ENCODE measurements around the gene KRT3. TPM values are rescaled to one million over a fixed set of nuclear protein-coding genes. Genes with fewer than 3 reads are reported as not detected.

Gene KRT3
- total RNA-seq, 2 experiments from 2014 or later, result not detected

- H3K36me3 Mint-ChIP-seq (ENCODE audit: low read depth), result no peaks in the 10 kb centered on the region
- H3K4me3 Mint-ChIP-seq, result no peak within 1 kb of the TSS
- CTCF ChIA-PET, result interaction anchor here (1.0 to 1.2 kb wide), 2 partner anchors 14 to 40 kb away, joined by 3 read pairs; no protein-coding TSS in a partner anchor
- peaks cover 41% of the 10 kb centered on the region for H3K4me1 Mint-ChIP-seq (ENCODE audit: low read depth)
- H3K27me3 Mint-ChIP-seq (ENCODE audit: low read depth), result no peaks in the 10 kb centered on the region
- H3K27ac Mint-ChIP-seq, result peak within 1 kb of the TSS; percentile 88
- DNase-seq (no peak), ATAC-seq (no peak)
- no peaks in the 10 kb centered on the region for H3K9me3 Mint-ChIP-seq (ENCODE audit: insufficient read depth)
- POLR2A ChIA-PET, result interaction anchor here (0.6 kb wide), 1 partner anchor 107 kb away, joined by 3 read pairs; no protein-coding TSS in a partner anchor
Measured at GRCh38 chr12:52833922-52834726, 38.2 kb upstream of the KRT3 start, which contains the start of gene KRT79. Gene KRT79 (minus strand): TSS chr12:52834311. CDS start chr12:52834260, 51 bp downstream.

GRCh38 chr12:52832985-52833905 is 37.3 kb upstream of the KRT3 start:
- Mint-ChIP-seq H3K4me3 (no peak overlapping the region), H3K27me3 (ENCODE audit: low read depth) (no peaks in the 10 kb centered on the region), H3K36me3 (ENCODE audit: low read depth) (no peaks in the 10 kb centered on the region), H3K4me1 (ENCODE audit: low read depth) (peaks cover 40% of the 10 kb centered on the region), H3K9me3 (ENCODE audit: insufficient read depth) (no peaks in the 10 kb centered on the region), H3K27ac (no peak overlapping the region)
- ChIA-PET POLR2A (no interaction called here), CTCF (interaction anchor here (1.0 to 1.2 kb wide), 2 partner anchors 13 to 40 kb away, joined by 3 read pairs; no protein-coding TSS in a partner anchor)
- ATAC-seq, result no peak
- DNase-seq, result no peak

- Mint-ChIP-seq H3K9me3 (ENCODE audit: insufficient read depth) (no peaks in the 10 kb centered on the region), H3K27me3 (ENCODE audit: low read depth) (no peaks in the 10 kb centered on the region), H3K36me3 (ENCODE audit: low read depth) (no peaks in the 10 kb centered on the region), H3K27ac (no peak overlapping the region), H3K4me1 (ENCODE audit: low read depth) (peaks cover 32% of the 10 kb centered on the region), H3K4me3 (no peak overlapping the region)
- ATAC-seq (no peak), DNase-seq (no peak)
- ChIA-PET POLR2A (no interaction called here), CTCF (interaction anchor here (1.3 kb wide), 1 partner anchor 249 kb away, joined by 3 read pairs; no protein-coding TSS in a partner anchor)
Measured at GRCh38 chr12:52832451-52832850, 36.5 kb upstream of the KRT3 start.

GRCh38 chr12:52831251-52831650 is 35.3 kb upstream of the KRT3 start:
- Mint-ChIP-seq H3K9me3 (ENCODE audit: insufficient read depth) (no peaks in the 10 kb centered on the region), H3K36me3 (ENCODE audit: low read depth) (no peaks in the 10 kb centered on the region)
- POLR2A ChIA-PET, result interaction anchor here (0.7 kb wide), 1 partner anchor 95 kb away, joined by 3 read pairs; no protein-coding TSS in a partner anchor

GRCh38 chr12:52829986-52830770 is 34.3 kb upstream of the KRT3 start:
- H3K4me3 Mint-ChIP-seq, result no peak overlapping the region
- no peak for DNase-seq
- H3K27ac Mint-ChIP-seq, result no peak overlapping the region
- no peaks in the 10 kb centered on the region for H3K9me3 Mint-ChIP-seq (ENCODE audit: insufficient read depth)
- no peak for ATAC-seq
- H3K36me3 Mint-ChIP-seq (ENCODE audit: low read depth), result no peaks in the 10 kb centered on the region
- CTCF ChIA-PET, result no interaction called here
- H3K4me1 Mint-ChIP-seq (ENCODE audit: low read depth), result peaks cover 9% of the 10 kb centered on the region
- no peaks in the 10 kb centered on the region for H3K27me3 Mint-ChIP-seq (ENCODE audit: low read depth)
- POLR2A ChIA-PET, result no interaction called here

More at GRCh38 chr12:52831251-52831650, 35.3 kb upstream of the KRT3 start:
- H3K4me1 Mint-ChIP-seq (ENCODE audit: low read depth), result peaks cover 20% of the 10 kb centered on the region
- no peak overlapping the region for H3K4me3 Mint-ChIP-seq
- DNase-seq, result no peak
- H3K27me3 Mint-ChIP-seq (ENCODE audit: low read depth), result no peaks in the 10 kb centered on the region
- CTCF ChIA-PET, result interaction anchor here (1.0 to 1.3 kb wide), 2 partner anchors 48 to 247 kb away, joined by 3 read pairs; no protein-coding TSS in a partner anchor
- ATAC-seq, result no peak
- no peak overlapping the region for H3K27ac Mint-ChIP-seq

- H3K4me1 Mint-ChIP-seq (ENCODE audit: low read depth), result peaks cover 8% of the 10 kb centered on the region
- ChIA-PET CTCF (interaction anchor here (0.7 to 1.4 kb wide), 4 partner anchors 42 to 243 kb away, joined by 3 to 6 read pairs (median 4); no protein-coding TSS in a partner anchor), POLR2A (no interaction called here)
- no peak overlapping the region for H3K27ac Mint-ChIP-seq
- no peak for ATAC-seq
- no peaks in the 10 kb centered on the region for H3K36me3 Mint-ChIP-seq (ENCODE audit: low read depth)
- DNase-seq, result no peak
- no peaks in the 10 kb centered on the region for H3K27me3 Mint-ChIP-seq (ENCODE audit: low read depth)
- H3K9me3 Mint-ChIP-seq (ENCODE audit: insufficient read depth), result no peaks in the 10 kb centered on the region
- no peak overlapping the region for H3K4me3 Mint-ChIP-seq
Measured at GRCh38 chr12:52828591-52829021, 32.7 kb upstream of the KRT3 start.

GRCh38 chr12:52828156-52828555 is 32.2 kb upstream of the KRT3 start:
- CTCF ChIA-PET, result interaction anchor here (0.7 to 1.4 kb wide), 4 partner anchors 42 to 242 kb away, joined by 3 to 6 read pairs (median 4); no protein-coding TSS in a partner anchor
- no peak overlapping the region for H3K27ac Mint-ChIP-seq
- ATAC-seq (no peak), DNase-seq (no peak)
- no peaks in the 10 kb centered on the region for H3K9me3 Mint-ChIP-seq (ENCODE audit: insufficient read depth)
- no peak overlapping the region for H3K4me3 Mint-ChIP-seq
- POLR2A ChIA-PET, result no interaction called here
- H3K4me1 Mint-ChIP-seq (ENCODE audit: low read depth), result peaks cover 8% of the 10 kb centered on the region
- no peaks in the 10 kb centered on the region for H3K36me3 Mint-ChIP-seq (ENCODE audit: low read depth)
- no peaks in the 10 kb centered on the region for H3K27me3 Mint-ChIP-seq (ENCODE audit: low read depth)

GRCh38 chr12:52827499-52828090 is 31.7 kb upstream of the KRT3 start:
- ChIA-PET POLR2A (no interaction called here), CTCF (interaction anchor here (0.7 kb wide), 1 partner anchor 57 kb away, joined by 3 read pairs; no protein-coding TSS in a partner anchor)
- DNase-seq (no peak), ATAC-seq (no peak)
- H3K9me3 Mint-ChIP-seq (ENCODE audit: insufficient read depth), result no peaks in the 10 kb centered on the region
- H3K4me1 Mint-ChIP-seq (ENCODE audit: low read depth), result peaks cover 8% of the 10 kb centered on the region
- no peak overlapping the region for H3K4me3 Mint-ChIP-seq
- H3K27me3 Mint-ChIP-seq (ENCODE audit: low read depth), result no peaks in the 10 kb centered on the region
- no peaks in the 10 kb centered on the region for H3K36me3 Mint-ChIP-seq (ENCODE audit: low read depth)
- H3K27ac Mint-ChIP-seq, result no peak overlapping the region

GRCh38 chr12:52826611-52827498 is 30.9 kb upstream of the KRT3 start:
- Mint-ChIP-seq H3K4me1 (ENCODE audit: low read depth) (peaks cover 8% of the 10 kb centered on the region), H3K36me3 (ENCODE audit: low read depth) (no peaks in the 10 kb centered on the region), H3K4me3 (no peak overlapping the region), H3K27ac (no peak overlapping the region), H3K9me3 (ENCODE audit: insufficient read depth) (no peaks in the 10 kb centered on the region), H3K27me3 (ENCODE audit: low read depth) (no peaks in the 10 kb centered on the region)
- POLR2A ChIA-PET, result no interaction called here
- no peak for ATAC-seq
- CTCF ChIA-PET, result interaction anchor here (1.1 kb wide), 1 partner anchor 11 kb away, joined by 3 read pairs; no protein-coding TSS in a partner anchor
- no peak for DNase-seq

- ChIA-PET CTCF (interaction anchor here (1.1 kb wide), 1 partner anchor 12 kb away, joined by 3 read pairs; no protein-coding TSS in a partner anchor), POLR2A (interaction anchor here (0.7 kb wide), 1 partner anchor 200 kb away, joined by 3 read pairs; no protein-coding TSS in a partner anchor)
- DNase-seq (no peak), ATAC-seq (no peak)
- H3K27ac Mint-ChIP-seq, result no peak overlapping the region
- H3K4me3 Mint-ChIP-seq, result no peak overlapping the region
- no peaks in the 10 kb centered on the region for H3K9me3 Mint-ChIP-seq (ENCODE audit: insufficient read depth)
- H3K36me3 Mint-ChIP-seq (ENCODE audit: low read depth), result no peaks in the 10 kb centered on the region
- no peaks in the 10 kb centered on the region for H3K27me3 Mint-ChIP-seq (ENCODE audit: low read depth)
- H3K4me1 Mint-ChIP-seq (ENCODE audit: low read depth), result peaks cover 8% of the 10 kb centered on the region
Measured at GRCh38 chr12:52825961-52826360, 30.0 kb upstream of the KRT3 start.

Measured in activated CD8-positive, alpha-beta T cell treated with anti-CD3 and anti-CD28 coated beads, Interleukin-2, amount 10 ng/mL, durations not matched to agents 7 days and 5 days (primary cell).